ENCODE measurements around the gene NPM3.
"Not testable (repeated sequence)": the region's sequence is repeated elsewhere in the genome, so short reads cannot be mapped to it uniquely, and the experiment has no call there.

The NPM3 gene

GRCh38 chr10:101803511-101803910 lies 20.3 kb upstream of the NPM3 start:
- DNase-seq: no peak

- no peak for DNase-seq
These were observed 14.3 kb upstream of the NPM3 start for GRCh38 chr10:101797403-101798059.

- no peak for DNase-seq
These were observed 10.3 kb upstream of the NPM3 start for GRCh38 chr10:101793526-101793925.

GRCh38 chr10:101789686-101790085 lies 6.4 kb upstream of the NPM3 start:
- no peak for DNase-seq

GRCh38 chr10:101789231-101789630 lies 6.0 kb upstream of the NPM3 start:
- DNase-seq: not testable (repeated sequence)

GRCh38 chr10:101785801-101786200 lies 2.6 kb upstream of the NPM3 start:
- DNase-seq: no peak

GRCh38 chr10:101784558-101784957 lies 1.3 kb upstream of the NPM3 start:
- DNase-seq: no peak

- no peak for DNase-seq
These were observed 481 bp upstream of the NPM3 start for GRCh38 chr10:101783736-101784118.

GRCh38 chr10:101781984-101782810 lies 1.0 kb downstream of the NPM3 start:
- DNase-seq: no peak

- DNase-seq: no peak
These were observed 1.6 kb downstream of the NPM3 start for GRCh38 chr10:101781655-101781983.

GRCh38 chr10:101780818-101781654 lies 2.2 kb downstream of the NPM3 start:
- DNase-seq: no peak

- DNase-seq: no peak
These were observed 2.9 kb downstream of the NPM3 start for GRCh38 chr10:101780187-101780817.

GRCh38 chr10:101779544-101780186 lies 3.6 kb downstream of the NPM3 start:
- DNase-seq: no peak

GRCh38 chr10:101778781-101779543 lies 4.3 kb downstream of the NPM3 start:
- no peak for DNase-seq

- no peak for DNase-seq
These were observed 5.0 kb downstream of the NPM3 start for GRCh38 chr10:101778151-101778780.

GRCh38 chr10:101777619-101778145 lies 5.6 kb downstream of the NPM3 start:
- no peak for DNase-seq

- no peak for DNase-seq
These were observed 7.0 kb downstream of the NPM3 start for GRCh38 chr10:101776161-101776817.

- no peak for DNase-seq
These were observed 7.7 kb downstream of the NPM3 start, which contains the start of gene FGF8 for GRCh38 chr10:101775273-101776160. TSS of gene FGF8 (minus strand) at chr10:101776114. CDS start at chr10:101775900, 214 bp downstream.

- DNase-seq: no peak
These were observed 8.5 kb downstream of the NPM3 start for GRCh38 chr10:101774589-101775272.

All from NCI-H2081 treated with DMSO at 0.1 percent for 48 hours (cell line).